CD8-positive, alpha-beta memory T cell (primary cell): Measurements from ENCODE around the gene LY6G5C. TPM values are rescaled to one million over a fixed set of nuclear protein-coding genes. Genes with fewer than 3 reads are reported as not detected.

Experiments
- CTCF ChIA-PET: fragments of 350-600 bp; sonication (Branson Sonifier 250); formaldehyde crosslinking; loops from one replicate; lab custom pipeline; 2021; ENCODE audit warnings: antibody characterized with exemption; lab: Charles Lee
- POLR2A ChIA-PET: fragments of 350-600 bp; sonication (Branson Sonifier 250); formaldehyde crosslinking; loops from one replicate; lab custom pipeline; 2021; ENCODE audit warnings: antibody characterized with exemption; lab: Charles Lee
- DNase-seq, 5 donors: peaks; one replicate each; pipeline versions ENCODE4 v3.0.0 to v3.0.0-alpha.2; 2020 to 2022; ENCODE audit warnings: mixed read lengths in 1 of 5
- H3K27ac ChIP-seq: one replicate; pipeline ENCODE4 v1.7.0; 2013; ENCODE audit warnings: low read depth, mild to moderate bottlenecking, low read length, moderate library complexity
- H3K27me3 ChIP-seq: 2 replicates; pipeline ENCODE4 v1.7.0; 2013; ENCODE audit warnings: low read length, mild to moderate bottlenecking; ENCODE audit not compliant: insufficient read depth, poor library complexity, severe bottlenecking
- H3K36me3 ChIP-seq: 2 replicates; pipeline ENCODE4 v1.7.0; 2013; ENCODE audit warnings: mild to moderate bottlenecking, low read length, moderate library complexity; ENCODE audit not compliant: insufficient read depth
- H3K4me1 ChIP-seq: 2 replicates; pipeline ENCODE4 v1.7.0; 2013; ENCODE audit warnings: mild to moderate bottlenecking, low read length, moderate library complexity; ENCODE audit not compliant: insufficient read depth
- H3K4me3 ChIP-seq: 2 replicates; pipeline ENCODE4 v1.7.0; 2013; ENCODE audit warnings: mild to moderate bottlenecking, low read length
- H3K9me3 ChIP-seq: 2 replicates; pipeline ENCODE4 v1.7.0; 2013; ENCODE audit warnings: mild to moderate bottlenecking, low read length
- H3K27ac Mint-ChIP-seq, 8 donors: one replicate each; pipeline ENCODE4 v1.8.0; 2020 to 2021; ENCODE audit warnings: mixed read lengths in 8 of 8, mild to moderate bottlenecking in 6 of 8, inconsistent platforms in 3 of 8, moderate library complexity in 3 of 8
- H3K27me3 Mint-ChIP-seq, 2 donors: one replicate each; pipeline ENCODE4 v1.8.0; 2020 to 2021; ENCODE audit warnings: mixed read lengths in 2 of 2, mild to moderate bottlenecking in 1 of 2, moderate library complexity in 1 of 2
- H3K36me3 Mint-ChIP-seq, 3 donors: one replicate each; pipeline ENCODE4 v1.8.0; 2020 to 2021; ENCODE audit warnings: mixed read lengths in 3 of 3, inconsistent platforms in 1 of 3, mild to moderate bottlenecking in 1 of 3
- H3K4me1 Mint-ChIP-seq, 3 donors: one replicate each; pipeline ENCODE4 v1.8.0; 2020 to 2021; ENCODE audit warnings: mixed read lengths in 3 of 3, inconsistent platforms in 1 of 3, mild to moderate bottlenecking in 1 of 3
- H3K4me3 Mint-ChIP-seq, 7 donors: one replicate each; pipeline ENCODE4 v1.8.0; 2020 to 2021; ENCODE audit warnings: mixed read lengths in 7 of 7, mild to moderate bottlenecking in 6 of 7, moderate library complexity in 4 of 7, inconsistent platforms in 2 of 7
- H3K9me3 Mint-ChIP-seq, 5 donors: one replicate each; pipeline ENCODE4 v1.8.0; 2020 to 2022; ENCODE audit warnings: mixed read lengths in 5 of 5, mild to moderate bottlenecking in 3 of 5, moderate library complexity in 2 of 5, inconsistent platforms in 1 of 5
- polyA plus RNA-seq: library from polyadenylated mRNA; unstranded; fragments of 300-500 nt; fragmentation: Illumina TruSeq; gene quantifications from one replicate; pipeline ENCODE4 v1.2.3, GENCODE V29; 2021
- total RNA-seq, 2 experiments: library from RNA; stranded (reverse); gene quantifications; one replicate each; pipeline ENCODE4 v1.2.3, GENCODE V29; 2021

The LY6G5C gene
- total and polyA plus RNA-seq, 3 experiments from 2014 or later = 3.5 to 10.3 (median 4.5) TPM

DNA sequence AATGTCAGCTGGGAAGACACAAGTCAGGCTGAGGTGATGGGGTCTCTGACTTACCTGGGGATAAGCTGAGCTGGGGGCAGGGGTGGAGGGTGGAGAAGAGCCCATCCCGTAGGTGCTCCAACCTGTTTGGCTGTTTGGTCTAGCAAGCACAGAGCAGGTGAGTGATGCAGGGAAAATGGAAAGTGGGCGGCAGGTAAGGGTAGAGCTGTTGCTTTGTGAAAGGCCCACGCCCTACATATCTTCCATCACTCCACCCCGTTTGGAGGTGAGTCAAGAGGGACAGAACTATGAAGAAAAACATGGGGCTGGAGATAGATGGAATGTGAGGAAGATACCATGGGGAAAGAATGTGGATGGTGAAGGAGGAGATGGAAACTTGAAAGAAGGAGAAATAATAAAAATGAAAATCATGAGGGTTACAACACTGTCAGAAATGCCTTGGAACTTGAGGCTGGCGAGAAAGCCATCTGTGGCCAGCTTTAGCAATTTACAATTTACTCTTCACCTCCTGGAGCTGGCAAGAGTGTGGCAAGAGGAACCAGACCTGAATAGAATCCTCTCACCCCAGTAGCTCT lies 39.4 kb upstream of the LY6G5C start:
- Mint-ChIP-seq H3K4me3 (no peak overlapping the region), H3K9me3 (no peaks in the 10 kb centered on the region), H3K4me1 (peaks cover 0 to 9% (median 2%) of the 10 kb centered on the region in 3 donors), H3K27ac (peak overlapping the region in 1 of 8 donors; percentile 38), H3K36me3 (no peaks in the 10 kb centered on the region), H3K27me3 (peaks cover 0 to 2% of the 10 kb centered on the region in 2 donors)
- ChIA-PET CTCF (interaction anchor here (0.9 kb wide), 1 partner anchor 140 kb away, joined by 3 read pairs; no protein-coding TSS in a partner anchor), POLR2A (no interaction called here)
- Histone ChIP-seq H3K36me3 (no peaks in the 10 kb centered on the region), H3K27me3 (no peaks in the 10 kb centered on the region), H3K4me1 (no peaks in the 10 kb centered on the region), H3K9me3 (no peaks in the 10 kb centered on the region), H3K4me3 (no peak overlapping the region), H3K27ac (no peak overlapping the region)
- no peak for DNase-seq

DNA sequence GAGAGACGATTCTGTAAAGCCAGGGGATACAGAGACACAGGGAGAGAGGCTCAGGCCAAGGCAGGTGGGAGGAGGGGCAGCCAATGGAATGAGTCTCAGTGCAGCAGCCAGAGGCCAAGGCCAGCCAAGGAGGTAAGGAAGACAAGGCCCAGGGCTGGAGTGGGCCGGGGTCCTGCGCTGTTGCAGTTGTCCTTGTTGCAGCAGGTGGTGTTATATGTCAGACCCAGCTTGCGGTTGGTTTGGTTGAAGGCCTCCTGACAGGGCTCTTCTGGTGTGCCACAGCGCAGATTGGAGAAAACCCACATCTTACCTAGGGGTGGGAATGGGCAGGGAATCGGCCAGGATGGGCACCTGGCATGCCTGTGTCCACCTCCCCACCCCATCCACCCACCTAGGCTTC lies 38.1 kb upstream of the LY6G5C start:
- no peaks in the 10 kb centered on the region for H3K9me3 Mint-ChIP-seq
- Histone ChIP-seq H3K9me3 (no peaks in the 10 kb centered on the region), H3K36me3 (no peaks in the 10 kb centered on the region), H3K27me3 (no peaks in the 10 kb centered on the region), H3K4me3 (no peak overlapping the region), H3K27ac (no peak overlapping the region), H3K4me1 (no peaks in the 10 kb centered on the region)
- H3K4me3 Mint-ChIP-seq = no peak overlapping the region
- peaks cover 0 to 5% (median 2%) of the 10 kb centered on the region in 3 donors for H3K4me1 Mint-ChIP-seq
- no peaks in the 10 kb centered on the region for H3K36me3 Mint-ChIP-seq
- H3K27ac Mint-ChIP-seq = no peak overlapping the region
- POLR2A ChIA-PET = no interaction called here
- CTCF ChIA-PET = no interaction called here
- peaks cover 0 to 2% of the 10 kb centered on the region in 2 donors for H3K27me3 Mint-ChIP-seq
- no peak for DNase-seq

DNA sequence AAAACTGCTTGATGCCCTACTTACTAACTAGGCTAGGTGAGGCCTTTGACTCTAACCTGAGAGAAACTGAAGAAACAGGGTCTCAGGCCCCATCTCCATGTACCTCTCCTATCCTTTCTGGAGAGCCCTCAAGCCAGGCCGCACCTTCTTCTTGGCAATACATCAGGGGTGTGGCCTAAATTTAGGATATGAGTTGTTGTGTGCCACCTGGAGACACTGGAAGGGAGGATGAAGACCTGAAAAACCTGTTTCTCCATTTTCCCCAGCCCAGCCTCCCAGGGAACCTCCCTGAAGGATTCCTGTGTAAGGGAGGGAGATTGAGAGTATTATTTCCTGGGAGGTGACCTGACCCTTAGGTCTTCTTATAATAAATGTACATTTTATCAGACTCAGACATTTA lies 37.4 kb upstream of the LY6G5C start:
- Mint-ChIP-seq H3K27me3 (peaks cover 0 to 2% of the 10 kb centered on the region in 2 donors), H3K27ac (no peak overlapping the region), H3K9me3 (no peaks in the 10 kb centered on the region), H3K4me1 (peaks cover 0 to 2% (median under 1%) of the 10 kb centered on the region in 3 donors), H3K36me3 (no peaks in the 10 kb centered on the region), H3K4me3 (no peak overlapping the region)
- no peak for DNase-seq
- CTCF ChIA-PET = no interaction called here
- Histone ChIP-seq H3K36me3 (no peaks in the 10 kb centered on the region), H3K4me3 (no peak overlapping the region), H3K27me3 (no peaks in the 10 kb centered on the region), H3K4me1 (no peaks in the 10 kb centered on the region), H3K27ac (no peak overlapping the region), H3K9me3 (no peaks in the 10 kb centered on the region)
- POLR2A ChIA-PET = no interaction called here

DNA sequence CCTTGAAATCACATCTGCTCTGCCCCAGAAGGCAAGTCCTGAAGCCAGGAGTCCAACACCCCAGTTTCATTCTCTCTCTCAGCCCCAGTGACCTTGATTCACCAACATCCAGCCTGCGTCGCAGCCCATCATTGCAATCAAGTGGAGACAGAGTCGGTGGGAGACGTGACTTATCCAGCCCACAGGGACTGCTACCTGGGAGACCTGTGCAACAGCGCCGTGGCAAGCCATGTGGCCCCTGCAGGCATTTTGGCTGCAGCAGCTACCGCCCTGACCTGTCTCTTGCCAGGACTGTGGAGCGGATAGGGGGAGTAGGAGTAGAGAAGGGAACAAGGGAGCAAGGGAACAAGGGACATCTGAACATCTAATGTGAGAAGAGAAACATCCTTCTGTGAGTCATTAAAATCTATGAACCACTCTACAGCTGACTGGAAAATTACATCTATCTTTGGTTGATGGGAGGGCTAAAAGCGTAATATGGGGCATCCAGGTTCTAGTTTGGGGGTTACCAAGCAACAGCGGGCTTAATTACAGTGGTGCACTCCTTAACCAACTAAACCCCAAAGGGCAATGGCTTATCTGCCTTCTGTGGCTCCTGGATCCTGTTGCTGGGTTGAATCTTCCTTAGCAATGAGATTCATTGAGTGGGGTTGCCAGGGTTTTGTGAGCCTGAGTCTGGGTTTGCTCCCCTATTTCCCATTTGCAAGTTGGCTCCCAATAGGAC lies 36.8 kb upstream of the LY6G5C start:
- Mint-ChIP-seq H3K4me1 (no peaks in the 10 kb centered on the region), H3K27me3 (peaks cover 0 to 2% of the 10 kb centered on the region in 2 donors), H3K9me3 (no peaks in the 10 kb centered on the region), H3K36me3 (no peaks in the 10 kb centered on the region), H3K4me3 (no peak overlapping the region), H3K27ac (no peak overlapping the region)
- no peak for DNase-seq
- H3K36me3 ChIP-seq = no peaks in the 10 kb centered on the region
- no peak overlapping the region for H3K27ac ChIP-seq
- no peaks in the 10 kb centered on the region for H3K9me3 ChIP-seq
- H3K4me1 ChIP-seq = no peaks in the 10 kb centered on the region
- no peaks in the 10 kb centered on the region for H3K27me3 ChIP-seq
- ChIA-PET POLR2A (interaction anchor here (0.6 kb wide), 1 partner anchor 21 kb away, joined by 6 read pairs; no protein-coding TSS in a partner anchor), CTCF (no interaction called here)
- H3K4me3 ChIP-seq = no peak overlapping the region

DNA sequence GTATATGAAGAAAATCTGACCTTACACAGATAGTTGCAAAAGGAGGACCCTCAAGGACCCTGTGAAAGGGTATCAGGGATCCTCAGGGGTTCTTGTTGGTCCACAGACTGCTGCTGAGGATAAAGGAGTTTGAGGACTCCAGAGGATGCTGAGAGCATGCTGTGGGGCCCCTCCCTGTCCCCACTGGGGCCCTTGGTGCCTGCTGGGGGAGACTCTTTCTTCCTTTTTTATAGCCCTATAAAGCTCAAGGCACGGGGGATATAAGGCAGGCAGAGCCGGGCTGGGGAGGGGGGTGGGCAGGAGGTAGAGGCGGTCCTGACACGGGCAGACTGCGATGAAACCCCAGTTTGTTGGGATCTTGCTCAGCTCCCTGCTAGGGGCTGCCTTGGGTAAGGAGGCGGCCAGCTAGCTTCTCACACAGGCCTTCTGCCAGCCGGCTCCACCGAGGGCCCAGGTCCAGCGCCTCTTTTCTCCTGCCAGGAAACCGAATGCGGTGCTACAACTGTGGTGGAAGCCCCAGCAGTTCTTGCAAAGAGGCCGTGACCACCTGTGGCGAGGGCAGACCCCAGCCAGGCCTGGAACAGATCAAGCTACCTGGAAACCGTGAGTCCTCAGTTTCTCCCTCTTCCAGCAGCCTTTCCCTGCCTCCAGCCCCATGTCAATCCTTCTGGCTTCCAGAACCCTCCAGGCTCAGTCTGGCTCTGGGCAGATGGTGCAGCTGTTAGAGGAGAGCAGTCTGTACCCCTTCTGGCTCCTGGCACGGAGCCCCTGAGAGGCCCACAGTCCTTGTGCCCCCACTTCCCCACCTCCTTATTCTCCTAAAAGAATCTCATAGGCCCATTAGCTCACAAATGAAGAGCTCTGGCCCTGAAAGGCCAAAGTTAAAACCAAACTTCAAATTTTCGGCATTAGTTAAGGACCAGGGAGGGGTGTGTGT lies 34.4 kb upstream of the LY6G5C start, which contains the start of gene LY6G6D:
TSS of gene LY6G6D (plus strand) at position 327 of the 937 bp plus-strand sequence. CDS start at position 335, 8 bp downstream.
- Mint-ChIP-seq H3K36me3 (no peaks in the 10 kb centered on the region), H3K4me3 (no peak within 1 kb of the TSS), H3K9me3 (no peaks in the 10 kb centered on the region), H3K27ac (peak within 1 kb of the TSS in 1 of 8 donors; percentile 17), H3K4me1 (peaks cover 10 to 18% (median 14%) of the 10 kb centered on the region in 3 donors), H3K27me3 (peaks cover 0 to 2% of the 10 kb centered on the region in 2 donors)
- no peak within 1 kb of the TSS for H3K4me3 ChIP-seq
- DNase-seq = no peak
- no peaks in the 10 kb centered on the region for H3K27me3 ChIP-seq
- ChIA-PET CTCF (interaction anchor here (1.3 kb wide), 1 partner anchor 54 kb away, joined by 3 read pairs; no protein-coding TSS in a partner anchor), POLR2A (no interaction called here)
- peaks cover 5% of the 10 kb centered on the region for H3K4me1 ChIP-seq
- H3K27ac ChIP-seq = no peak within 1 kb of the TSS
- no peaks in the 10 kb centered on the region for H3K9me3 ChIP-seq
- no peaks in the 10 kb centered on the region for H3K36me3 ChIP-seq

DNA sequence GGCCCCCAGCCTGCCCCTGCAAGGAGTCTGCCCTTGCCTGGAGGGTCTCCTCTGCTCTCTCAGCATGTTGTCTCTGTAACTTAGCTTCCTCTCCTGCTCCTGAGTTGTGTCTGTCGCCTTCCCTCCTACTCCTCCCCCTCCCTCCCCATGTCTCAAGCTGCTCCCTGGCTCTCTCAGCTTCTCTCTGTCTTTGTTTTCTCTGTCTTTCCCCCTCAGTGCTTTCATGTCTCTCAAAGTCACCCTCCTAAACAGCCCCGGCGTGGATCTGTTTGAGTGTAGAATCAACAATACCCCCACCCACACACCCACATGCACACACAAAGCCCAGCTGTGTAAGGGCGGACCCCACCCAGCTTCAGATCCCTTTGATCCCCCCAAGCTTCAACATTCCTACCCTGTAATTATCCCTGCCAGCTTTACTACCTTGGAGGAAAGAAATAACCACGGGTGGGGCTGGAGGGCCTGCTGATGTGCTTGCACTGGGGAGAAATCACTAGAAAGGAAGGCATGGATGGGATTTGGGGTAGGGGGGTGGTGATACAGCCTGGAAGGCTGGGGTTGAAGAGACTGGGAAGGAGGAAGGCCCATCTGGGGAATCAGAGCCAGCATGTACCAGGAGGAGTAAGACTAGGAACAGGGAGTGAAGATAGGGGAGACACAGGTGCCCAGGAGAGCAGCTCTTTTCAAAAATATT lies 33.3 kb upstream of the LY6G5C start:
- Mint-ChIP-seq H3K36me3 (no peaks in the 10 kb centered on the region), H3K27ac (no peak overlapping the region), H3K4me3 (peak overlapping the region in 1 of 7 donors; percentile 63), H3K4me1 (peaks cover 10 to 18% (median 14%) of the 10 kb centered on the region in 3 donors), H3K27me3 (peaks cover 0 to 2% of the 10 kb centered on the region in 2 donors), H3K9me3 (no peaks in the 10 kb centered on the region)
- H3K4me1 ChIP-seq = peaks cover 5% of the 10 kb centered on the region
- POLR2A ChIA-PET = no interaction called here
- H3K36me3 ChIP-seq = no peaks in the 10 kb centered on the region
- no peaks in the 10 kb centered on the region for H3K9me3 ChIP-seq
- no peak overlapping the region for H3K27ac ChIP-seq
- H3K4me3 ChIP-seq = no peak overlapping the region
- CTCF ChIA-PET = interaction anchor here (0.6 to 0.9 kb wide), 2 partner anchors 30 to 123 kb away, joined by 3 read pairs; no protein-coding TSS in a partner anchor
- no peaks in the 10 kb centered on the region for H3K27me3 ChIP-seq
- DNase-seq = no peak

DNA sequence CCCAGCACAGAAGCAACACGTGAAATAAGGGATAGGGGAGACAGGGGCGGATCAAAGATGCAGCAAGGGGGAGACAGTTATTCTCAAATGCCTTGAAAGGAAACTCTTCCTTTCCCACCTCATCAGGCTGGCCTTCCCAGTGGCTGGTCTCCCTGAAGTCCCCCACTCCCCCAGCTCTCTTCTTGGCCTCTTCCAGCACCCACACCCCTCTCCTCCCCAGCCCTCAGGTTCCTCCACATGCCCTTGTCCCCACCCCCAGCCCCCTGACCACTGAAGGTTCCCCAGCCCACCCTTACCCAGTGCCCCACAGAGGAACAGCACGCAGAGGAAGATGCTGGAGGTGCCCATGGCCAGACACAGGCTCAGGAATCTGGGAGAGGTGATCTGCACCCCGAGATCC lies 32.6 kb upstream of the LY6G5C start:
- CTCF ChIA-PET = interaction anchor here (0.9 kb wide), 1 partner anchor 123 kb away, joined by 3 read pairs; no protein-coding TSS in a partner anchor
- Histone ChIP-seq H3K9me3 (no peaks in the 10 kb centered on the region), H3K27me3 (no peaks in the 10 kb centered on the region), H3K4me1 (peaks cover 5% of the 10 kb centered on the region), H3K27ac (no peak overlapping the region), H3K4me3 (no peak overlapping the region), H3K36me3 (no peaks in the 10 kb centered on the region)
- Mint-ChIP-seq H3K4me3 (no peak overlapping the region), H3K9me3 (no peaks in the 10 kb centered on the region), H3K36me3 (no peaks in the 10 kb centered on the region), H3K27ac (peak overlapping the region in 1 of 8 donors; percentile 1), H3K27me3 (no peaks in the 10 kb centered on the region), H3K4me1 (peaks cover 10 to 18% (median 14%) of the 10 kb centered on the region in 3 donors)
- no peak for DNase-seq
- POLR2A ChIA-PET = no interaction called here
